RKO (cell line): ENCODE measurements around the gene MED25.
A peak's percentile ranks its signal among the peaks of the same experiment; 100 is the strongest.

Experiments
- DNase-seq: peaks from one replicate; pipeline ENCODE4 v3.0.0-alpha.2; 2016; ENCODE audit warnings: low spot score

MED25 gene

GRCh38 chr19:49844138-49845095 is 26.3 kb downstream of the MED25 start:
- DNase-seq, result no peak

- DNase-seq, result no peak
Measured at GRCh38 chr19:49845414-49845813, 27.3 kb downstream of the MED25 start.

GRCh38 chr19:49846408-49846807 is 28.3 kb downstream of the MED25 start:
- no peak for DNase-seq

GRCh38 chr19:49847731-49848696 is 29.9 kb downstream of the MED25 start:
- peak; percentile 89 for DNase-seq

- no peak for DNase-seq
Measured at GRCh38 chr19:49848938-49849337, 30.8 kb downstream of the MED25 start.

- DNase-seq, result peak; percentile 57
Measured at GRCh38 chr19:49849433-49850220, 31.5 kb downstream of the MED25 start.

- DNase-seq, result no peak
Measured at GRCh38 chr19:49850221-49850486, 32.1 kb downstream of the MED25 start.

- DNase-seq, result peak; percentile 92
Measured at GRCh38 chr19:49850487-49851342, 32.6 kb downstream of the MED25 start, which contains the start of gene PTOV1. Gene PTOV1, plus strand, starts transcription at chr19:49851159.

GRCh38 chr19:49851456-49852259 is 33.6 kb downstream of the MED25 start:
- DNase-seq, result peak; percentile 59

GRCh38 chr19:49852631-49853126 is 34.6 kb downstream of the MED25 start:
- DNase-seq, result peak; percentile 44

- no peak for DNase-seq
Measured at GRCh38 chr19:49853852-49854377, 35.8 kb downstream of the MED25 start.

- DNase-seq, result no peak
Measured at GRCh38 chr19:49854378-49855263, 36.5 kb downstream of the MED25 start.

GRCh38 chr19:49855277-49855675 is 37.2 kb downstream of the MED25 start:
- DNase-seq, result no peak

GRCh38 chr19:49855676-49856573 is 37.8 kb downstream of the MED25 start:
- DNase-seq, result peak; percentile 25

- DNase-seq, result peak; percentile 47
Measured at GRCh38 chr19:49856574-49857021, 38.5 kb downstream of the MED25 start.

GRCh38 chr19:49857061-49857837 is 39.2 kb downstream of the MED25 start:
- DNase-seq, result peak; percentile 26

- DNase-seq, result no peak
Measured at GRCh38 chr19:49857838-49858087, 39.7 kb downstream of the MED25 start.
